GM21576 (cell line): ENCODE measurements around the gene PSMD11.
"Not testable (repeated sequence)": the region's sequence is repeated elsewhere in the genome, so short reads cannot be mapped to it uniquely, and the experiment has no call there.

Source experiments
- ATAC-seq: cut with Tn5 transposase; IDR thresholded peaks from one replicate; pipeline ENCODE4 v1.9.1; 2021; ENCODE audit warnings: mild to moderate bottlenecking, moderate library complexity; ENCODE audit not compliant: unreplicated experiment

Gene PSMD11

DNA sequence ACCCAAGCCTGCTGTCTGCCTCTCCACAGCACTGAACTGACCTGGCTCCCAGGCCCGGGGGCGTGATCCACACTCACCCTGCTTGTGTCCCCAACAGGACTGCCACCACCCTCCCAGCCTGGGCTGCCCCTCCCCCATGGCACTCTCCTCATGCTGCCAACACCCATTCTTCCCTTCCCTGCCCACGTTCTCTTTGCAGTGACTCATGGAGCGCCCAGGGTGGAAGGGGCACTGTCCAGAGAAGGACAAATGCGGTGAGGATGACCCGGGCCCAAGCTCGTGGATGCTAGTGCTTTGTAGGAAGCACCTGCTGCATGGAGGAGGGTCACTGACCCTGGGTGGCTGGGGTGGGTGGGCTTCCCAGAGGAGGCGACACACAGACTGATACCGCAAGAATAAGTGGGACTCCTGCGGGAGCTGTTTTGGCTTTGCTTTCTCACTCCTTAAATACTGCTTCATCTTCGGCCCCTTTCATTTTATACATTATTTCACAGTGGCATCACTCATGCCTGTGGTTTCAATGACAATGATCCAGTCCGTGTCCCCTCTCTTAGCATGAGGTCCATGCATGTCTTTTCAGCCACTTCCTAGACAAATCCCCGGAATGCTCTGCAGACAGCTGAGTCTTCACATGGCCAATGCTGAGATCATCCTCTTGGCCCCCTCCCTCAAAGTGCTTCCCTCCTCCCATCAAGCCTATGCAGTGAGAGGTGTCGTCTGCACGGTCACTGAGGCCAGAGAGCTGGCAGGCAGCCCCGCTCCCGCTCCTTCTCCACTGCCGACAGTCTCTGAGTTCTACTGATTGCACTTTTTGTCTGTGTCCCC, 60.1 kb downstream of the PSMD11 start:
- ATAC-seq: no peak

DNA sequence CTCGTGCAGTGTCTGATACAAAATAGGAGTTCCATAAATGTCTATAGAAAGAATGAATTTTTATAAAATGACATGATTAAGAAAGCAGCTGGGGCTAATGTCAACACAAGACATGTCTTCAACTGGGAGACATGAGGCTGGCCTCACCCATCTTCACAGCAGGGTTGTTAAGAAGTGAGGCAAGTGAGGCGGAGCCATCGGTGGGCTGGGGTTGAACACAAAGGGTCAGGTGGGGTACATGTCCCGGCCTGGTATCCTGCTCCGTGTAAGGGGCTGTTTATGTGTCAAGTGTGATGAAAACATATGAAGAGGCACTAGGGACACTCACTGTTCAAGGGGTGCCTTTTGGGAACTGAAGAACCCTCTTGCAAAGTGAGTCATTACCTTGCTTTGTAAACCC, 64.6 kb downstream of the PSMD11 start:
- ATAC-seq: no peak

DNA sequence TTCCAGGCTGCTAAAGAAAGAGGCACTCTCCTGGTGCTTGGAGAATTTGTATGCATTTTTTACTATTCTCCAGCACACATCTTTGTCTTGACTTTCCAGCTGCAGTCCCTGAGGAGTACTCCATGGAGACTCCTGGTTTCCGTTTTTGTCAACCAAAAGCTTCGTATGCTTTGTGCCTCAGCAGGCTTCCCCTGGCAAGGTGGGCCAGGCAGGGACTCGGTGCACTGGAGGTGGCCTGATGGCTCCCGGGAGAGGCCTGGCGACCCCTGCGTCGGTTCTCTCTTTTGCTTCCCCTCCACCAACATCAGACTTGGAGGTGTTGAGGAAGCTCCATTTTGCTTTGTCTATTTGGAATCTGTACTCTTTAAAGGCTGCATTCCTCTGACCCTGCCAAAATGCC, 66.2 kb downstream of the PSMD11 start:
- ATAC-seq: no peak

DNA sequence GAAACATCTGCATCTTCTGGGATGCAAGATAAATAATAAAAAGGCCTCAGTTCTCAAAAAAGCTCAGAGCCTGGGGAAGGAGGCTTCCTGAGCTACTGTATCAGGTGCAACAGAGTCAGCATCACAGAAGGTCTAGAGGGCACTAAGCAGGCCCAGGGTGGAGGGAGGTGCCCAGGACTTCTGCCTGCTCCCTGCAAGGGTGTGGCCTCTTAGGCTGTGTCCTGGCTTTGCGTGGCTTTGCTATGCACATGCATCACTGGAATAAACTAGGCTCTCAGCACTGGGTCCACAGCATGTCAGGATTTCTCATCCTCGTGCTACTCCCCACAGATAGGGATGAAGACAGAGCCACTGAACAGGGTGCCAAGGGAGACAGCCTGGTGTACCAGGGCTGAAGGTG, 68.0 kb downstream of the PSMD11 start:
- no peak for ATAC-seq

DNA sequence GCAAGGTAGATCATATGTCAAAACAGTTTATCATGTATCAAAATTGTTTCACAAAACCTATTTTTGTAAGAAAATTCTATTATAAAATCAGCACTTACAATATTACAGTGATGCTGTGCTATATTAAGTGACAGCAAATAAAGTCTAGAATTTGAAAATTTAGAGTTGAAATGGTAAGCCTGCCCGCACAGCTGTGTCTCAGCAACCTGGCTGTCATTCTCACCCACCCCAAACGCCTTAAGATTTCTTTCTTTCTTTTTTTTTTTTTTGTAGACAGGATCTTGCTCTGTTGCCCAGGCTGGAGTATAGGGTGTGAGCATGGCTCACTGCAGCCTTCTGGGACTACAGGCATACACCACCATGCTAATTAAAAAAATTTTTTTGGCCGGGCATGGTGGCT, 69.3 kb downstream of the PSMD11 start:
- no peak for ATAC-seq

DNA sequence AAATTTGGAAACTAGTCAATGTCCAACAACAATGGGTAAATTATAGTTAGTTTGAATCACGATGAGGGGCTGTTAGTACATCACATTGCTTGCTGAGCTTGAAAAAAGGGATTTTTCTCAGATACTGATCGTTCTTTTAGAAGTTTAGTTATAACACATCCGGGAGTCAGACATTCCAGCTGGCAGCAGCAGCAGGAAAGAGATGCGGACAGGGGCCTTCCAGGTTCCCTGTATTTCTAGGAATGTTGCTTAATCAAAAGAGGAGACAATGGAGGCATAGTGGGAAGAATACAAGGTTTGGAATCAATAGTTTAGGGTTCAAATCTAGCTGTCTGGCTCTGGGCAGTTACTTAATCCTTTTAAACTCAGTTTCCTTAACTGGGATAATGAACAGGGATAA, 70.3 kb downstream of the PSMD11 start:
- ATAC-seq: no peak

DNA sequence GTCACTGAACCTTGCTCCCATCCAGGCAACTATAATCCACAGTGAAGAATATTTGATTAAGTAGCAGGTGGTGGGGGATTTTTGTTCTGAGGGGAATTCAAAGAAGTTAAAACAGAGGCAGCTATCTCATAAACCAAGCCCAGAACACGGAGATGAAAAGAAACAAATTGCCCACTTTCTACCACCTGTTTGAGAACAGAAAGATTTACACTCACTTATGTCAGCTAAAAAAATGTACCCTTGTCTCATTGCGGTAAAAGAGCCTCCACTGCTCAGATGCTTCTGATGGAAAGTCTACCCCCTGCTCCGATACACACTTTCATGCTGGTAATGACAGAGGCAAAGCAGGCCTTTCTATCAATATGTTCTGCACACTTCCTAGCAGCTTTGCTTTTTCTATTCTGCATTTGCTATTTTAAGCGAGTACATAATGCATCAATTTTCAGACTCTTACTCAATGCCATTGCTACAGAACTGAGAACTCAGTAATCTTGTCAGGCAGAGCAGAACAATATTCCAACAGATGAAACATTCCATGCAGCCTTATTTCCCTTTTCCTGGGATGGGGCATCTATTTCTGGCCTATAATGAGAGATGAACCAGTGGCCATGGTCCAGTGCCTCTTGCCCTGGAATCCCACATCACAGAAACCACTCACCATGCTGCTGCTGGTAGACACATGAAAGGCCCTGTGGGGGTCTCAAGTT, 71.5 kb downstream of the PSMD11 start:
- ATAC-seq: peak; percentile 40

DNA sequence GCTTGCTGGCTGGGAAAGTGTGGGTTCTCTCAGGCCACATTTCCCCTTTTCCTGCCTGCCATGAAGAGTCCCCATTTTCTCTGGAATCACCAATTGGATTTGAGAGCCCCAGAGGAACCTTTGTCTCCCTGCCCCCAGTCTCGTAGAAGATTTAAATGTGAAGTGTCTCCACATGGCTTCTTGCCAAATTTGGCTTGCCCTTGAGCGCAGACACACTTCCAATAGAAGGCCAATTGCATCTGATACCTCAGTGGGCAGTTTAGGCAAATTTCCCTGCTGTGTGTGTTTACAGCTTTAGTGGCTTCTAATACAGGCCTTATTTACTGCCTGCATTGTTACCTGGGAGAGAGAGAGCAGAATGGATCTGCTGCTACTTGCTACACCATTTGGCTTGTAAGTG, 72.1 kb downstream of the PSMD11 start:
- no peak for ATAC-seq

DNA sequence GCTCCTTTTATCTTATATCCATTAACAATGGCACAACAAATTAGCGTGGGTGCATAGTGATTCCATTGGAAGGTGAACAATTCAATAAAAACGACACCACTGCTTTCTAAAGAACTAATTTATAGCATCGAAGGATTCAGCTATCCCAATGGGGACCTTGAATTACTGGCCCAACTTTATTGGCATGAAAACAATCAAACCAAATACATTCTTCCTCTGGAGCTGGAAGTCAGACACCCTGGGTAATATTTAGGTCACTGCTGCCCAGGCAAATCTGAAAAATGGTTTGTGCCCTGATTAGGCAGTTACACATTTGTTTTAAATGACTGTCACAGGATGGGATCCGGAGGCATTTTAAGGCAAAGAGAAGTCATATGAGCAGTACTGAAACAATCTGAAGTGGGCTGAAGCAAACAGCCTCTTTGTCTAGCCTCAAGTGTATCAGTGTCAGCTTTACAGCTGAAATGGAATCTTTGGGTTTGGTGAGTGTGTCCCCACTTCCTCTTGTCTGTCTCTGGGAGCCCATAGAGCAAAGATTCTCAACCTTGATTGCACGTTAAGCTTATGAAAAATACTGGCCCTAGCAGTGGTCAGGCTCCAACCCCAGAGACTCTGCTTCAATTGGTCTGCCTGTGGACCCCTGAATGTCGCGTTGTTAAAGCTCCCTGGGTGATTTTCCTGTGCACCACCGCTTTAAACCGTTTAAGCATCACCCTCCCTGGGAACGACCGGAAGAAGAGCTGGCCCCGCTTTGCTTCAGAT, 72.8 kb downstream of the PSMD11 start:
- ATAC-seq: no peak

DNA sequence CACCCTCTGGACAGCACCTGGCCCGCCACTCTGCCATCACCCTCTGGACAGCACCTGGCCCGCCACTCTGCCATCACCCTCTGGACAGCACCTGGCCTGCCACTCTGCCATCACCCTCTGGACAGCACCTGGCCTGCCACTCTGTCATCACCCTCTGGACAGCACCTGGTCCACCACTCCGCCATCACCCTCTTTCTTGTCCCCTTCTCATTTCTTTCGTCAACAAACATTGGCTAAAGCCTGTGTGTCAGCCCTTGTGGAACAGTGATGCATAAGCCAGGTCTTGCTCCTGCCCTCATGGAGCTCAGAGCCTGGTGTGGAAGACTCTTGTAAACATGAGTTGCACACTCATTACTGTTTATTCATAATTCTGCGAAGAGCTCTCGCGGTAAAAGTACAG, 73.7 kb downstream of the PSMD11 start:
- ATAC-seq: no peak

DNA sequence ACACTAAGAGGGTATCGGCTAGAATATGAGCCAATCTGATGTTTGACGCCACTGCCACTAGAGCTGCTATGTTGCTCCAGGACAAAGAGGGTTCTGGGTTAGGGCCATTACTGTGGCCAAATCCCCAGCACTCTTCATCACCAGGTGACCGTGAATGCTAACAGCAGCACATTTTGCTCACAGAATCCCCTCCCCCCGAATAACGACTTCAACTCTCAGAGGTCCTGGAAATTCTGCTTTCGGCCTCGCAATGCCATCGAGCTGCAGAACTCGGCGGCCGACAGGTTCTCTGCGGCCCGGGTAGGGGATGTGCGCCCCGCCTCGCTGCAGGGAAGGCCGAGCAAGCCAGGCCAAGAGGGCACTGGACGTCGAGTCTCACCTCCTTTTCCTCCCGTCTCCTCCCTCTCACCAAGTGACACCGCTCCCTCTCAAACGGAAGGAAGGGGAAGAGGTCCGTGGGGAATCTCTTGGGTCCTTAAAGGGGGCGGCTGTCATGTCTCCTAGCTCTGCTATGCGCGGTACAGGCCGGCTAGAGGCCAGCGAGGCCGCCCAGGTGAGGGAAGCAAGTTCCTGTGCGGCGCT, 74.4 kb downstream of the PSMD11 start:
- ATAC-seq: no peak

DNA sequence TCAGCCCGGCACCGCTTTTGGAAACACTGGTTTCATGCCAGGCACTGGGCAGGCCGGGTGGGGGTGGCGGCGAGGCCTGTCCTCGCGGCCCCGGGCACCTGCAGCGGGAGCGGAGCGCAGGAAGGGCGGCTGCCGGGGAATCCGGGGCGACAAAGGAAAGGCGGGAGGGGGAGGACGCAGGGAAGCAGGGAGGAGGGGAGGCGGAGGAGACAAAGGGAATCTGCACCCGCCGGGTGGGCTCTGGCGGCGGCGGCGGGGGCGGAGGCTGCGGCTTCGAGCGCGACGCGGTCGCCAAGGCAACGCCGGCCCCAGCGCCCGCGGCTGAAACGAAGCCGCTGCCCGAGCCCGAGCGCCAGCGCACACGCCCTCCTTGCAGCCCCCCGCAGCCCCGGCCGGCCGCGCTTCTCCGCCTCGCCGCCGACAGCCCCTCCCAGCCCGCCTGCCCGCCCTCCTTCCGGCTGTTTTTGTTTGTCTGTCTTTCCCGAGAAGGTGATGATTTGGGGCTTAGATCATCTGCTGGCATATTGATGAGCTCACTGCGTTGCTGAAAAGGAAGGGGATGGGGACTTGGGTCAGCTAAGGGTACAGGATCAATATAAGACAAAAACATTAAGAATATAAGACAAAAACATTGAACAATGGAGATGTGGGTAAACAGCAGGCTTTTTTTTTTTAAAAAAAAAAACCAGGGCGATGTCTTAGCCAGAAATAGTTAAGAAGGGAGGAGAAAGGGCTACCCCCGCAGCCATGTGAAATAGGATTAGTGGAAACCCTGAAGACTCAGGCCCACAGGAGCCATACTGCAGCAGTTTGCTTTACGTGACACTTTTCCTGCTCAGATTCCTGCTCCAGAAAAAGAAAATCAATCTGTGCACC, 75.2 kb downstream of the PSMD11 start:
- no peak for ATAC-seq

DNA sequence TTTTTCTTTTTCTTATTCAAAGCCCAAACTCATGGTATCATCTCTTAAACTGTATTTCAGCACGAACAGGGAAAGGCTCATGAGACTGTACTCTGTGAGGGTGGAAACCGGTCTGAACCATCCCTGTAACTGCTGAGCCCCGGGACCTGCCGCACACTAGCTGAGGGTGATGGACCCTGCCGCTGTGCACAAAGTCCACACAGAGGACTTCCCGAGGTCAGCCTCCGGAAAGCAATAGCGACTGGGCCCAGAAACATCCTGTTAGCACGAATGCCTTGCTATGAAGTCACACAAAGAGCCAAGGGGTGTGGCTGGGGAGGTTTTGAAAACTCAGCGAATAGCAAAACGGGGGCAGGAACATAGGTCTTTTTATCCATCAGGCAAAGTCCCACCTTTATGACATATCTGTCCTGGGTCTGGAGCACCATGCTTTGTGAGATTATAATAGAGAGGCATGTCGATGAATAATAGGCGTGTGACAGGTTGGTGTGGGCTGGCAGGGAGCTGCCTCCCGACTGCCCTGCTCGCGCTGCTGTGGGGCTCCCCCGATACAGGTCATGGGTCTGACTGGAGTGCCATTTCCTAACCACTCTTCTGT, 75.9 kb downstream of the PSMD11 start:
- no peak for ATAC-seq

DNA sequence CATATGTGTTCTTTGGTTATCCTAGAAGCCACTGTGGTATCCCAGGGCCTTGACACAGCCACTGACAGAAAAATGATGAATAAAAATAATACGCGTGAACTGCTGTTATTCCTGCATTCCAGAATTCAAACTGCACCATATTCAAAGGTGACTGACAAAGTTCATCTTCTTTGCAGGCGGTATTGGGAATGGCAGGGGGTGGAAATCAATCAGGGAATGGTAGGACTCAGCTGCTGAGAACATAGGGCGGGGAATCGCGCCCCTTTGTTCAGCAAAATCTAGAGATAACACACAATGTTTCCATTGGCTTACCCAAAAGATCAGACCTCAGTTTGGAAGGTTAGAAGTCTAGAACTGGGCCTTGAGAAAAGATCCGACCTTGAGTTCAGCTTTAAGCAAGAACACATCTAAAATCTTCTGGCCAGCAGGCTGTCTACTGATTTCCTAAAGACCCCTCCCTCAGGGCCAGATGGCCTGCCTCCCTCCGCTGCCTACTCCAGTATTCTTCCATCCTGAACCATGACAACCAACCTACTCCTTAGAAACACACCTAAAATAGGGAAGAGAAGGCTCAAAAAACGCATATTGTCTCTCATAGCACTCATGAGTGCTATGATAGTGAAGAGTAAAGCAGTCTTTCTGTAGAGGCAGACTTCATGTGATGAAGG, 76.6 kb downstream of the PSMD11 start:
- no peak for ATAC-seq

DNA sequence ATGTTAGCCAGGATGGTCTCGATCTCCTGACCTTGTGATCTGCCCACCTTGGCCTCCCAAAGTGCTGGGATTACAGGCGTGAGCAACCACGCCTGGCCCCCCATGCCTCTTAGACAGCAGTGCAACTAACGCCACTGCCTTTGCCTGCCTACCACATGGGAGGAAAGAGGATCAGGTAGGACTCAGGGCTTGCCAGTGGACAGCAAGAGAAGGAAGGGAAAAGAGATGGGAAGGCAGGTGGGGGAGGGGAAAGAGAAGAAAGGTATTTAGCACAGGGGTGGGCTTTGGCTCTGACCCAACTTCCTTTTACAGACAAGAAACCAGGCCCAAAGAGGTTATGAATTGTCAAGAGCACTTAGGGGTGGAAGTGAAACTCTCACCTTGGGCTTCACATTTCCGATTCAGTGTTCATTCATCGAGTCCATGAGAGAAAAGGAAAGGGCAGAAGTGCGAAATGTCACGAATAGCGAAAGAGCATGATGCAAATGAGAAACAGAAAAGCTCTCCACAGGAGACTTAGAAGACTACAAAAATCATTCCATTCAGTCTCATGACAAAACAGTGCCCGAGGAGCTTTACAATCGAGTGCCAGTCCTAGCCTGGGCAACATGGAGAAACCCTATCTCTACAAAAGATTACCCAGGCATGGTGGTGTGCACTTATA, 78.8 kb downstream of the PSMD11 start:
- peak; percentile 51 for ATAC-seq

DNA sequence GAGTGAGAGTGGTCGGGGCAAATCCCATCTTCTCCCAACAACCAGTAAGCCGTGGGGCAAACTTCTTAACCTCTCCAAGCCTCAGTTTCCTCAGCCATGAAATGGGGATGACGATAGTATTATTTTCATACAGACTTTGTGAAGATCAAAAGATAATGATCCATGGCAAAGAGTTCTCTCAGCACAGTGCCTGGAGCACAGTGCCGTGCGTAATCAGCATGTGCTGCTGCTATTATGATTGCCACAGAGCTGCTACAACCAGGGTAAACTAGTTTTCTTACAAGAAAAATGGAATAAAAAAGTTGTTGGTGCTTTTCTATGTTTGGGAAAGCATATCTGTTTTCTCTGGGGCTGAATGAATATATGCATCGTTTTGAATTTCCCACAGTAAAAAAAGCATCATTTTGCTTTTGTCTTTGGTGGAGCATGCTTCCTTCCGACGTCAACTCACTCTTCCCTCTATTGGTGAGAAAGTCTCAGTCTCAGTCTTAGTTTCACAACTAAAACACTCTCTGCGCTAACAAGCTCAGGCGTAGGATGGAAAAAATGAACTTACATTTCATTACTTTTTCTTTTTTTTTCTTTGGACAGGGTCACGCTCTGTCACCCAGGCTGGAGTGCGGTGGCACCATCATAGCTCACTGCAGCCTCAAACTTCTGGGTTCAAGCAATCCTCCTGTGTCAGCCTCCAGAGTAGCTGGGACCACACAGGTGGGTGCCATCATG, 79.7 kb downstream of the PSMD11 start:
- ATAC-seq: peak; percentile 37

DNA sequence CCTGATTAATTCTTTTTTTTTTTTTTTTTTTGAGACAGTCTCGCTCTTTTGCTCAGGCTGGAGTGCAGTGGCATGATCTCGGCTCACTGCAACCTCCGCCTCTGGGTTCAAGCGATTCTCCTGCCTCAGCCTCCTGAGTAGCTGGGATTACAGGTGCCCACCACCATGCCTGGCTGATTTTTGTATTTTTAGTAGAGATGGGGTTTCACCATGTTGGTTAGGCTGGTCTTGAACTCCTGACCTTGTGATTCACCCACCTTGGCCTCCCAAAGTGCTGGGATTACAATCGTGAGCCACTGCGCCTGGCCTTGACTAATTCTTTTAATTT, 80.2 kb downstream of the PSMD11 start:
- not testable (repeated sequence) for ATAC-seq

DNA sequence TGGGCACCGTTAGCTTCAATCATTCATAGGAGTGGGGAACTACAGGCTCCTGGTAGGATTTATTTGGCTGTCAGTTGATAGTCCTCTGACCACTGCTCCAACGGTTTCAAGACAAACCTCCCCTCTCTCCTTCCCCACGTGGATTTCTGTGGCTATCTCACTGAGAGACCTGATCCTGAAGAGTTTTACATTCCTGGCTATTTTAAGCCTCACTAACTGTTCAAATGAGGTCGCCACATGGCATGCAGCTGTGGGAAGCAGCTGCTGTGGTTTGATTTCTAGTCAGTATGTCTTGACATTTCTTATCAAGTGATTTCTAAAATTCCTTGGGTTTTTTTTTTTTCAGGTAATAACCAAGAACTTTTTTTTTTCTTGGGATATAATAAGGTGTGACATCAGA, 80.8 kb downstream of the PSMD11 start:
- no peak for ATAC-seq
